WTC11 (cell line): ENCODE measurements around the gene BANK1. TPM values are rescaled to one million over a fixed set of nuclear protein-coding genes. Genes with fewer than 3 reads are reported as not detected.

Experiments used
- ATAC-seq: fragments of 200-7000 bp; cut with Tn5 transposase; 2 replicates; pipeline ENCODE4 v1.10.0; 2021; ENCODE audit warnings: mild to moderate bottlenecking, moderate library complexity
- CTCF ChIA-PET: fragments of 300-600 bp; sonication (Branson Sonifier 250); formaldehyde crosslinking; loops from one replicate; lab custom pipeline; 2021; ENCODE audit warnings: antibody characterized with exemption; lab: Charles Lee
- POLR2A ChIA-PET: fragments of 350-600 bp; sonication (Branson Sonifier 250); formaldehyde crosslinking; loops from one replicate; lab custom pipeline; 2021; ENCODE audit warnings: antibody characterized with exemption; lab: Charles Lee
- DNase-seq: peaks from one replicate; pipeline ENCODE4 v3.0.0; 2021; ENCODE audit warnings: low spot score
- H3K27ac Mint-ChIP-seq: 2 replicates; pipeline ENCODE4 v1.8.0; 2021; ENCODE audit warnings: mixed read lengths
- H3K27me3 Mint-ChIP-seq: 2 replicates; pipeline ENCODE4 v1.8.0; 2021; ENCODE audit warnings: low read depth, mild to moderate bottlenecking, moderate library complexity, mixed read lengths
- H3K36me3 Mint-ChIP-seq: 2 replicates; pipeline ENCODE4 v1.8.0; 2021; ENCODE audit warnings: mixed read lengths
- H3K4me1 Mint-ChIP-seq: 2 replicates; pipeline ENCODE4 v1.8.0; 2022; ENCODE audit warnings: mixed read lengths
- H3K4me3 Mint-ChIP-seq: 2 replicates; pipeline ENCODE4 v1.8.0; 2021; ENCODE audit warnings: mild to moderate bottlenecking, moderate library complexity, mixed read lengths
- H3K9me3 Mint-ChIP-seq: 2 replicates; pipeline ENCODE4 v1.8.0; 2021; ENCODE audit warnings: mixed read lengths
- AFF4 ChIP-seq: sonication (generic); formaldehyde crosslinking; IDR thresholded peaks from 2 replicates; pipeline ENCODE4 v1.8.1; 2023; ENCODE audit warnings: mild to moderate bottlenecking, missing genetic modification reagents, borderline replicate concordance
- ERG ChIP-seq: fragments of 250-450 bp; sonication (Bioruptor Pico); IDR thresholded peaks from 2 replicates; pipeline ENCODE4 v1.8.0; 2021; ENCODE audit warnings: mild to moderate bottlenecking
- FOXK1 ChIP-seq: sonication (generic); formaldehyde crosslinking; IDR thresholded peaks from 2 replicates; pipeline ENCODE4 v1.8.0; 2022; ENCODE audit warnings: mild to moderate bottlenecking, moderate library complexity, missing genetic modification reagents
- GTF2I ChIP-seq: fragments of 250-450 bp; sonication (Bioruptor Pico); conservative IDR thresholded peaks from 2 replicates; pipeline ENCODE4 v1.4.0; 2021; ENCODE audit warnings: mild to moderate bottlenecking
- HMGA2 ChIP-seq: fragments of 250-450 bp; sonication (Bioruptor Pico); IDR thresholded peaks from 2 replicates; pipeline ENCODE4 v1.4.0; 2021; ENCODE audit warnings: mild to moderate bottlenecking, moderate library complexity
- IRF1 ChIP-seq: sonication (generic); formaldehyde crosslinking; IDR thresholded peaks from 2 replicates; pipeline ENCODE4 v1.8.0; 2023; ENCODE audit warnings: missing genetic modification reagents
- JUN ChIP-seq: sonication (generic); formaldehyde crosslinking; IDR thresholded peaks from 2 replicates; pipeline ENCODE4 v1.8.0; 2023; ENCODE audit warnings: mild to moderate bottlenecking, missing genetic modification reagents
- KAT7 ChIP-seq: sonication (generic); formaldehyde crosslinking; IDR thresholded peaks from 2 replicates; pipeline ENCODE4 v1.8.1; 2023; ENCODE audit warnings: missing genetic modification reagents, mild to moderate bottlenecking, borderline replicate concordance
- NR2C2 ChIP-seq: sonication (generic); formaldehyde crosslinking; IDR thresholded peaks from 2 replicates; pipeline ENCODE4 v1.8.0; 2022; ENCODE audit warnings: mild to moderate bottlenecking, missing genetic modification reagents
- PRRX2 ChIP-seq: fragments of 250-450 bp; sonication (Bioruptor Pico); IDR thresholded peaks from 2 replicates; pipeline ENCODE4 v1.8.0; 2021; ENCODE audit warnings: mild to moderate bottlenecking
- SMAD4 ChIP-seq: sonication (generic); formaldehyde crosslinking; IDR thresholded peaks from 2 replicates; pipeline ENCODE4 v1.8.0; 2022; ENCODE audit warnings: mild to moderate bottlenecking, missing genetic modification reagents
- ZBTB43 ChIP-seq: sonication (generic); formaldehyde crosslinking; IDR thresholded peaks from 2 replicates; pipeline ENCODE4 v1.8.1; 2023; ENCODE audit warnings: mild to moderate bottlenecking, missing genetic modification reagents
- ZNF121 ChIP-seq: sonication (generic); formaldehyde crosslinking; IDR thresholded peaks from 2 replicates; pipeline ENCODE4 v1.8.0; 2023; ENCODE audit warnings: missing genetic modification reagents
- ZNF219 ChIP-seq: sonication (generic); formaldehyde crosslinking; IDR thresholded peaks from 2 replicates; pipeline ENCODE4 v1.8.0; 2023; ENCODE audit warnings: missing genetic modification reagents, mild to moderate bottlenecking, borderline replicate concordance
- ZNF281 ChIP-seq: sonication (generic); formaldehyde crosslinking; IDR thresholded peaks from 2 replicates; pipeline ENCODE4 v1.8.0; 2023; ENCODE audit warnings: mild to moderate bottlenecking, missing genetic modification reagents
- ZNF317 ChIP-seq: sonication (generic); formaldehyde crosslinking; IDR thresholded peaks from 2 replicates; pipeline ENCODE4 v1.8.1; 2023; ENCODE audit warnings: low read depth, mild to moderate bottlenecking, moderate library complexity, missing genetic modification reagents, borderline replicate concordance
- ZNF423 ChIP-seq: fragments of 250-450 bp; sonication (Bioruptor Pico); IDR thresholded peaks from 2 replicates; pipeline ENCODE4 v2.1.2; 2022; ENCODE audit warnings: mild to moderate bottlenecking, moderate library complexity
- ZNF512 ChIP-seq: sonication (generic); formaldehyde crosslinking; IDR thresholded peaks from 2 replicates; pipeline ENCODE4 v1.8.1; 2022; ENCODE audit warnings: missing genetic modification reagents, borderline replicate concordance
- total RNA-seq: library from RNA; stranded (reverse); gene quantifications from 3 replicates; pipeline ENCODE4 v1.2.3, GENCODE V29; 2021
- TF ChIP-seq, protein P1 (sequence below): sonication (generic); formaldehyde crosslinking; IDR thresholded peaks from 2 replicates; pipeline ENCODE4 v1.8.1; 2023; ENCODE audit warnings: mild to moderate bottlenecking, missing genetic modification reagents

BANK1 gene
- total RNA-seq, 1 experiment from 2014 or later: 0.68 TPM

- H3K9me3 Mint-ChIP-seq: peaks cover 8% of the 10 kb centered on the region
- H3K36me3 Mint-ChIP-seq: peaks cover 2% of the 10 kb centered on the region; the same call in 1 of the 2 replicates
- TF ChIP-seq PRRX2 (no peak), FOXK1 (CRISPR knock-in tag) (no peak), SMAD4 (CRISPR knock-in tag) (no peak), GTF2I (CRISPR knock-in tag) (no peak), ZNF121 (CRISPR knock-in tag) (no peak), ZNF317 (CRISPR knock-in tag) (no peak), IRF1 (no peak), HMGA2 (no peak)
- TF ChIP-seq, protein P1, sequence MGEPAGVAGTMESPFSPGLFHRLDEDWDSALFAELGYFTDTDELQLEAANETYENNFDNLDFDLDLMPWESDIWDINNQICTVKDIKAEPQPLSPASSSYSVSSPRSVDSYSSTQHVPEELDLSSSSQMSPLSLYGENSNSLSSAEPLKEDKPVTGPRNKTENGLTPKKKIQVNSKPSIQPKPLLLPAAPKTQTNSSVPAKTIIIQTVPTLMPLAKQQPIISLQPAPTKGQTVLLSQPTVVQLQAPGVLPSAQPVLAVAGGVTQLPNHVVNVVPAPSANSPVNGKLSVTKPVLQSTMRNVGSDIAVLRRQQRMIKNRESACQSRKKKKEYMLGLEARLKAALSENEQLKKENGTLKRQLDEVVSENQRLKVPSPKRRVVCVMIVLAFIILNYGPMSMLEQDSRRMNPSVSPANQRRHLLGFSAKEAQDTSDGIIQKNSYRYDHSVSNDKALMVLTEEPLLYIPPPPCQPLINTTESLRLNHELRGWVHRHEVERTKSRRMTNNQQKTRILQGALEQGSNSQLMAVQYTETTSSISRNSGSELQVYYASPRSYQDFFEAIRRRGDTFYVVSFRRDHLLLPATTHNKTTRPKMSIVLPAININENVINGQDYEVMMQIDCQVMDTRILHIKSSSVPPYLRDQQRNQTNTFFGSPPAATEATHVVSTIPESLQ: no peak
- no peak overlapping the region for H3K4me3 Mint-ChIP-seq
- H3K4me1 Mint-ChIP-seq: peaks cover 2% of the 10 kb centered on the region; the same call in 1 of the 2 replicates
- CTCF ChIA-PET: no interaction called here
- DNase-seq (no peak), ATAC-seq (no peak)
- POLR2A ChIA-PET: no interaction called here
- H3K27ac Mint-ChIP-seq: no peak overlapping the region
- H3K27me3 Mint-ChIP-seq: no peaks in the 10 kb centered on the region
These were observed 304.0 kb downstream of the BANK1 start for GRCh38 chr4:102094481-102094880.

DNA sequence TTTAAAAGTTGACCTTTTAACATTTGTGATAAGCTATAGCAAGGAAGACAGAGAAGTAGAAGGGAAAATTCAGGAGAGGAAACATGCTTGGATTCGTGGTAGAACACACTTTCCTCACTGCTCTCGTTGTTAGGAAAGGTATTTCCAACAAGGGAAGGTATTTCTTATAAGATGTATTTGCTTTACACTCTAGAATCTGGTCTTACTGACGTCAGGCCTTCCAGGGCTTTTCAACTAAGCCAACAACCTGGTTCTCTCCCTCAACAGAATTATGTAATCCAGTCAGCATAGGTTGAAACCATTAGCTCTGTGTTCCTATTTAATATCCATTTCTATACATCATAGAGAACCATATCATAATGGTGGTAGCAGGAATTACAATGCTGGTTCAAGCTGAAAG is 312.8 kb downstream of the BANK1 start:
- TF ChIP-seq KAT7 (CRISPR knock-in tag): no peak
- peaks cover 41% of the 10 kb centered on the region for H3K9me3 Mint-ChIP-seq
- no peaks in the 10 kb centered on the region for H3K4me1 Mint-ChIP-seq
- H3K4me3 Mint-ChIP-seq: no peak overlapping the region
- ATAC-seq: no peak
- H3K27ac Mint-ChIP-seq: no peak overlapping the region
- DNase-seq: no peak
- peaks cover 25% of the 10 kb centered on the region for H3K36me3 Mint-ChIP-seq
- ChIA-PET CTCF (no interaction called here), POLR2A (interaction anchor here (0.6 kb wide), 1 partner anchor 196 kb away, joined by 7 read pairs; no protein-coding TSS in a partner anchor)
- H3K27me3 Mint-ChIP-seq: no peaks in the 10 kb centered on the region

DNA sequence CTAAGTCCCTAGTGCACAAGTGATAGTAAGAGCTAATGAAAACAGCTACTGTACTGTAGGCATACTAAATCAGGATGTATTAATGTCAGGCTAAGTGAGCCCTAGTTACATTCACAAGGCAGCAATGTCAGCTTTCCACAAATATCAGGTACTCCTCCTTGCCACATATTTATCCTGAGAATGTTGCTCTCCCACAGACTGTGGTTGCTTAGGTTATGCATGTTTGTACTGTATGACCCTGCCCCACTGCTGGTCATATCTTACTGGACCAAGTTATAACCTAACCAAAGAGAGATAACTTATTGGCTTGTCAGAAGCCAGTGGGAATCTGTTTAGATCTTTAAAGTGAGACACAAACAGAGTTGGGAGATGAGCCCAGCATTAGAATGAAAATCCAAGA is 313.7 kb downstream of the BANK1 start:
- ATAC-seq (no peak), DNase-seq (no peak)
- Mint-ChIP-seq H3K9me3 (peaks cover 41% of the 10 kb centered on the region), H3K36me3 (peaks cover 25% of the 10 kb centered on the region), H3K27me3 (no peaks in the 10 kb centered on the region), H3K4me3 (no peak overlapping the region), H3K27ac (no peak overlapping the region), H3K4me1 (no peaks in the 10 kb centered on the region)
- ChIA-PET POLR2A (no interaction called here), CTCF (no interaction called here)
- TF ChIP-seq ZNF512 (CRISPR knock-in tag) (no peak), ZNF219 (CRISPR knock-in tag) (no peak), FOXK1 (CRISPR knock-in tag) (no peak), NR2C2 (no peak), ZBTB43 (CRISPR knock-in tag) (no peak), ERG (no peak), JUN (CRISPR knock-in tag) (no peak), ZNF281 (CRISPR knock-in tag) (no peak), AFF4 (no peak), ZNF423 (CRISPR knock-in tag) (no peak)
